Left lung (tissue), 10 donors: ENCODE results near the gene FBXW4. TPM values are rescaled to one million over a fixed set of nuclear protein-coding genes. Genes with fewer than 3 reads are reported as not detected.

Source experiments
- ATAC-seq: fragments of 200-7000 bp; cut with Tn5 transposase; one replicate; pipeline ENCODE4 v1.9.1; 2020; ENCODE audit warnings: moderate library complexity
- DNase-seq, 4 donors: peaks; one replicate each; pipeline ENCODE4 v3.0.0-alpha.2; 2013 to 2020
- H3K27ac ChIP-seq, 2 donors: fragments of 200-600 bp; sonication (generic) in 1 of 2; one replicate each; pipeline versions ENCODE4 v1.5.0 to v1.8.0; 2020 to 2021
- H3K27me3 ChIP-seq, 2 donors: fragments of 200-600 bp; sonication (generic) in 1 of 2; one replicate each; pipeline versions ENCODE4 v1.5.0 to v1.8.0; 2020 to 2021
- H3K36me3 ChIP-seq, 2 donors: fragments of 200-600 bp; sonication (generic) in 1 of 2; one replicate each; pipeline versions ENCODE4 v1.5.0 to v1.8.0; 2020 to 2021
- H3K4me1 ChIP-seq, 2 donors: fragments of 200-600 bp; one replicate each; pipeline ENCODE4 v1.8.0; 2021
- H3K4me3 ChIP-seq, 2 donors: fragments of 200-600 bp; sonication (generic) in 1 of 2; one replicate each; pipeline versions ENCODE4 v1.5.0 to v1.8.0; 2020 to 2021; ENCODE audit warnings: mild to moderate bottlenecking in 1 of 2
- H3K9me3 ChIP-seq, 2 donors: fragments of 200-600 bp; sonication (generic) in 1 of 2; one replicate each; pipeline versions ENCODE4 v1.5.0 to v1.8.0; 2020 to 2021
- CTCF ChIP-seq, 2 donors: fragments of 200-600 bp; sonication (generic) in 1 of 2; IDR thresholded peaks; one replicate each; pipeline versions ENCODE4 v1.5.0 to v1.8.0; 2021; ENCODE audit warnings: antibody characterized with exemption in 2 of 2
- intact Hi-C, 2 donors: fragments of 100-400 bp; cut with DNase I; formaldehyde crosslinking; loops; one replicate each; pipeline versions ENCODE4 v1.11.2 to v1.14.2; 2022
- polyA plus RNA-seq, 6 donors: library from polyadenylated mRNA; unstranded; fragments of 120-200 nt; gene quantifications; one replicate each; pipeline ENCODE4 v1.2.1, GENCODE V29; 2013; ENCODE audit not compliant: insufficient read length in 6 of 6
- total RNA-seq, 2 donors: library from RNA; stranded (reverse); fragmentation: NEBNext Ultra II Directional; extraction: Animal tissue kit (Norgen Biotek cat#: 25700); gene quantifications; one replicate each; pipeline ENCODE4 v1.2.1, GENCODE V29; 2021
- donor health status: DM: no; HTN: yes; CAD: no.
- donor health status: DM: no; HTN: no; CAD: no.

The FBXW4 gene
- total and polyA plus RNA-seq, 8 donors: 40.0 to 57.0 (median 52.6) TPM

- Histone ChIP-seq H3K27ac (no peak overlapping the region), H3K4me1 (peaks cover 13 to 25% of the 10 kb centered on the region in 2 donors), H3K4me3 (no peak overlapping the region), H3K36me3 (no peaks in the 10 kb centered on the region), H3K27me3 (peaks cover 31 to 78% of the 10 kb centered on the region in 2 donors), H3K9me3 (peaks cover 0 to 7% of the 10 kb centered on the region in 2 donors)
- no peak for TF ChIP-seq CTCF (IDR thresholded peaks at IDR 0.05)
- intact Hi-C loops: loop anchor here in 1 of 2 donors (5.0 kb wide), 1 partner anchor 351 kb away; no protein-coding TSS in a partner anchor
- no peak for DNase-seq
- ATAC-seq: no peak
Measured at GRCh38 chr10:101568054-101568745, 126.8 kb downstream of the FBXW4 start.

- H3K36me3 ChIP-seq: no peaks in the 10 kb centered on the region
- intact Hi-C loops: loop anchor here in 1 of 2 donors (5.0 kb wide), 1 partner anchor 350 kb away; no protein-coding TSS in a partner anchor
- ATAC-seq: no peak
- no peak for DNase-seq
- peaks cover 13 to 25% of the 10 kb centered on the region in 2 donors for H3K4me1 ChIP-seq
- H3K27me3 ChIP-seq: peaks cover 31 to 86% of the 10 kb centered on the region in 2 donors
- no peak overlapping the region for H3K4me3 ChIP-seq
- no peaks in the 10 kb centered on the region for H3K9me3 ChIP-seq
- H3K27ac ChIP-seq: no peak overlapping the region
- TF ChIP-seq CTCF (IDR thresholded peaks at IDR 0.05): no peak
Measured at GRCh38 chr10:101567165-101568006, 127.6 kb downstream of the FBXW4 start.

GRCh38 chr10:101566333-101567164 is 128.4 kb downstream of the FBXW4 start:
- ATAC-seq (no peak), DNase-seq (no peak)
- Histone ChIP-seq H3K9me3 (no peaks in the 10 kb centered on the region), H3K27me3 (peaks cover 31 to 94% of the 10 kb centered on the region in 2 donors), H3K4me1 (peaks cover 13 to 25% of the 10 kb centered on the region in 2 donors), H3K27ac (no peak overlapping the region), H3K4me3 (no peak overlapping the region), H3K36me3 (no peaks in the 10 kb centered on the region)
- no peak for TF ChIP-seq CTCF (IDR thresholded peaks at IDR 0.05)
- intact Hi-C loops: loop anchor here in 1 of 2 donors (5.0 kb wide), 1 partner anchor 349 kb away; no protein-coding TSS in a partner anchor

- Histone ChIP-seq H3K9me3 (no peaks in the 10 kb centered on the region), H3K27me3 (peaks cover 31 to 98% of the 10 kb centered on the region in 2 donors), H3K4me3 (no peak overlapping the region), H3K27ac (no peak overlapping the region), H3K36me3 (no peaks in the 10 kb centered on the region), H3K4me1 (peaks cover 12 to 22% of the 10 kb centered on the region in 2 donors)
- DNase-seq (no peak), ATAC-seq (no peak)
- intact Hi-C loops: loop anchor here in 1 of 2 donors (5.0 kb wide), 1 partner anchor 349 kb away; no protein-coding TSS in a partner anchor
- no peak for TF ChIP-seq CTCF (IDR thresholded peaks at IDR 0.05)
Measured at GRCh38 chr10:101565936-101566332, 129.0 kb downstream of the FBXW4 start.
